PC-9 (cell line): ENCODE measurements around the gene KIF26B.

ENCODE experiments used
- EZH2 ChIP-seq: fragments of 200-600 bp; sonication (generic); IDR thresholded peaks from 2 replicates; pipeline ENCODE4 v1.8.0; 2017; ENCODE audit warnings: antibody characterized with exemption, low read depth
- TF ChIP-seq, protein P1 (sequence below): fragments of 200-600 bp; sonication (generic); conservative IDR thresholded peaks from 2 replicates; pipeline ENCODE4 v1.6.1; 2017; ENCODE audit warnings: mixed run types, antibody characterized with exemption, mild to moderate bottlenecking, moderate library complexity

DNA sequence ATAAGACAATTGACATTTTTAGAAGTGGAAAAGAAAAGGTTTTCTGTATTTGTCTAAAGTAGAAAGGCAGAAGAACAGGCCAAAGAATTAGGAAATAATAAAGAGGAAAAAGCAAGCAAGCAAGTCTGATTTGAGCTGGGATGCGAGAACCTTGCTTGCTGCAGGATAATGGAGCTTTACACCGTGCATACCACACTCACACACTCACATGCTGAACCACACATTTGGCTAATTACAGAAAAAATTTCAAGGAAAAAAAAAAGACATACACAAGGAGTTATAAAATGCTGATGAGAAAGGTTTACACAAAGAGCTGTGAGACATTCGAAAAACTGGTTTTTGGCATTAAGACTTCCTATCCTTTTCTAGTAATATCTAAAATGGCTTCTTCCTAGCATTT is 593.9 kb downstream of the KIF26B start:
- TF ChIP-seq, protein P1, sequence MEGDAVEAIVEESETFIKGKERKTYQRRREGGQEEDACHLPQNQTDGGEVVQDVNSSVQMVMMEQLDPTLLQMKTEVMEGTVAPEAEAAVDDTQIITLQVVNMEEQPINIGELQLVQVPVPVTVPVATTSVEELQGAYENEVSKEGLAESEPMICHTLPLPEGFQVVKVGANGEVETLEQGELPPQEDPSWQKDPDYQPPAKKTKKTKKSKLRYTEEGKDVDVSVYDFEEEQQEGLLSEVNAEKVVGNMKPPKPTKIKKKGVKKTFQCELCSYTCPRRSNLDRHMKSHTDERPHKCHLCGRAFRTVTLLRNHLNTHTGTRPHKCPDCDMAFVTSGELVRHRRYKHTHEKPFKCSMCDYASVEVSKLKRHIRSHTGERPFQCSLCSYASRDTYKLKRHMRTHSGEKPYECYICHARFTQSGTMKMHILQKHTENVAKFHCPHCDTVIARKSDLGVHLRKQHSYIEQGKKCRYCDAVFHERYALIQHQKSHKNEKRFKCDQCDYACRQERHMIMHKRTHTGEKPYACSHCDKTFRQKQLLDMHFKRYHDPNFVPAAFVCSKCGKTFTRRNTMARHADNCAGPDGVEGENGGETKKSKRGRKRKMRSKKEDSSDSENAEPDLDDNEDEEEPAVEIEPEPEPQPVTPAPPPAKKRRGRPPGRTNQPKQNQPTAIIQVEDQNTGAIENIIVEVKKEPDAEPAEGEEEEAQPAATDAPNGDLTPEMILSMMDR: no peak
- TF ChIP-seq EZH2: no peak
